HFF-Myc (cell line): ENCODE results near the gene ARHGAP6.
"Not testable (repeated sequence)": the region's sequence is repeated elsewhere in the genome, so short reads cannot be mapped to it uniquely, and the experiment has no call there.

ENCODE experiments used
- DNase-seq: peaks from one replicate; pipeline ENCODE4 v3.0.0-alpha.2; 2011; ENCODE audit warnings: low read depth; ENCODE audit errors: extremely low read depth
- H3K4me3 ChIP-seq: replicated peaks from 2 replicates; pipeline ENCODE4 v1.5.1; 2011; ENCODE audit warnings: low read depth, mild to moderate bottlenecking, control low read depth, low read length
- TF ChIP-seq, protein P1 (sequence below): IDR thresholded peaks from 2 replicates; pipeline ENCODE4 v1.5.1; 2012; ENCODE audit warnings: mild to moderate bottlenecking, low read depth, low read length, control low read depth; ENCODE audit errors: missing control alignments

Gene ARHGAP6

DNA sequence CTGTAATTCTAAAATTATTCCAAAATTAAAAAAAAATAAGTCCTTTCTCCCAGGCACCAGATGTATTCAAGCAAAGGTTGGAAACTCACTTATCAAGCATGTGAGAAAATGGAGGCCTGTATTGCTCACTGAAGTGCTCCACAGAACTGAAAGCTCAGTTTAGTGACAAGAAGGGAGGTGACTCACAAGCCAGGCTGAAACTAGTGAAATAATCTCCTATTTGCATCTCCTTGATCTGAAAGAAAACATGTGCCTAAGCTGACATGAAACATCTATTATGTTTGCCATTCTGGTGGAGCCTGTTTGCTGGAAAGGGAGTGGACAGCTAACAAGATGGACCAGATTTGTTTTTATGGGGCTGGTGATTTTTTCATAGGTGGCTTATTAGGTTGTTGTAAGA, 426.5 kb downstream of the ARHGAP6 start:
- H3K4me3 ChIP-seq: no peak overlapping the region
- no peak for DNase-seq
- TF ChIP-seq, protein P1, sequence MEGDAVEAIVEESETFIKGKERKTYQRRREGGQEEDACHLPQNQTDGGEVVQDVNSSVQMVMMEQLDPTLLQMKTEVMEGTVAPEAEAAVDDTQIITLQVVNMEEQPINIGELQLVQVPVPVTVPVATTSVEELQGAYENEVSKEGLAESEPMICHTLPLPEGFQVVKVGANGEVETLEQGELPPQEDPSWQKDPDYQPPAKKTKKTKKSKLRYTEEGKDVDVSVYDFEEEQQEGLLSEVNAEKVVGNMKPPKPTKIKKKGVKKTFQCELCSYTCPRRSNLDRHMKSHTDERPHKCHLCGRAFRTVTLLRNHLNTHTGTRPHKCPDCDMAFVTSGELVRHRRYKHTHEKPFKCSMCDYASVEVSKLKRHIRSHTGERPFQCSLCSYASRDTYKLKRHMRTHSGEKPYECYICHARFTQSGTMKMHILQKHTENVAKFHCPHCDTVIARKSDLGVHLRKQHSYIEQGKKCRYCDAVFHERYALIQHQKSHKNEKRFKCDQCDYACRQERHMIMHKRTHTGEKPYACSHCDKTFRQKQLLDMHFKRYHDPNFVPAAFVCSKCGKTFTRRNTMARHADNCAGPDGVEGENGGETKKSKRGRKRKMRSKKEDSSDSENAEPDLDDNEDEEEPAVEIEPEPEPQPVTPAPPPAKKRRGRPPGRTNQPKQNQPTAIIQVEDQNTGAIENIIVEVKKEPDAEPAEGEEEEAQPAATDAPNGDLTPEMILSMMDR: no peak

DNA sequence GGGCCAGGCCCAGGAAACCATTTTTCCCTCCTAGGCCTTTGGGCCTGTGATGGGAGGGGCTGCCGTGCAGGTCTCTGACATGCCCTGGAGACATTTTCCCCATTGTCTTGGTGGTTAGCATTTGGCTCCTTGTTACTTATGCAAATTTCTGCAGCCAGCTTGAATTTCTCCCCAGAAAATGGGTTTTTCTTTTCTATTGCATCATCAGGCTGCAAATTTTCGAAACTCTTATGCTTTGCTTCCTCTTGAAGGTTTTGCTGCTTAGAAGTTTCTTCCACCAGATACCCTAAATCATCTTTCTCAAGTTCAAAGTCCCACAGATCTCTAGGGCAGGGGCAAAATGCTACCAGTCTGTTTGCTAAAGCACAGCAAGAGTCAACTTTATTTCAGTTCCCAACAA, 430.3 kb downstream of the ARHGAP6 start:
- DNase-seq, H3K4me3 ChIP-seq: not testable (repeated sequence)

DNA sequence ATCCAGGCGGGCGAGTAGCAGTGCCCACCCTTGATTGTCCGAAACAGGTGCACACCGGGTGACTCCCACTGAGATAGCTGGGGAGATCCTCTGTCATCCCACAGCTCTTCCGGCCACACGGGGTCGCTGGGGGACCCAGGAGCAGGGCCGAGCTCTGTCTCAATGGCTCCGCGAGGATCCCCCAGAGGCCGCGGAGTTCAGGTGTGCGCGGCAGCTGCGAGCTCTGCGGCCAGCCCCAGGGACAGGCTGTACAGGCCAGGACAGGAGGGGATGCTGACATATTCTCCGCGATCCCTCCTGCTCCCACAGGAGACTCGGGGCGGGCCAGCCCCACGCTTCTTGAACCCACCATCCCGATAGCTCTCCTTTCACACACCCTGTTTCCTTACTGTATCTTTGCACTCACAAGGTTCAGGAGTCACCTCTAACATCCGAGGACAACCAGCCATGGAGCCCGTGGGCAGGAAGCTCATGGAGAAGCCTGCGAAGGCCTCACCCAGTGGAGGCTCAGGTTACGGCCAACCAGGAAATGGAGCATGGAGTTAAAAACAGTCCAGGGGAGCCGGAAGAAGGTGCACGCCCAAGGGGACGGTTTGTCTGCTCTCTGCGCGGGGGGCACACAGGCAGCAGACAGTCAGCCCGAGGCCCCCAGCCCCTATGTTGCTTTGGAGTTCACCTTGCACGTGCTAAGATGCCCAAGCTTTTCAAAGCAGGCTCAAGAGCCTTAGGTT, 450.4 kb downstream of the ARHGAP6 start:
- DNase-seq: no peak
- TF ChIP-seq, protein P1: no peak
- H3K4me3 ChIP-seq: no peak overlapping the region

DNA sequence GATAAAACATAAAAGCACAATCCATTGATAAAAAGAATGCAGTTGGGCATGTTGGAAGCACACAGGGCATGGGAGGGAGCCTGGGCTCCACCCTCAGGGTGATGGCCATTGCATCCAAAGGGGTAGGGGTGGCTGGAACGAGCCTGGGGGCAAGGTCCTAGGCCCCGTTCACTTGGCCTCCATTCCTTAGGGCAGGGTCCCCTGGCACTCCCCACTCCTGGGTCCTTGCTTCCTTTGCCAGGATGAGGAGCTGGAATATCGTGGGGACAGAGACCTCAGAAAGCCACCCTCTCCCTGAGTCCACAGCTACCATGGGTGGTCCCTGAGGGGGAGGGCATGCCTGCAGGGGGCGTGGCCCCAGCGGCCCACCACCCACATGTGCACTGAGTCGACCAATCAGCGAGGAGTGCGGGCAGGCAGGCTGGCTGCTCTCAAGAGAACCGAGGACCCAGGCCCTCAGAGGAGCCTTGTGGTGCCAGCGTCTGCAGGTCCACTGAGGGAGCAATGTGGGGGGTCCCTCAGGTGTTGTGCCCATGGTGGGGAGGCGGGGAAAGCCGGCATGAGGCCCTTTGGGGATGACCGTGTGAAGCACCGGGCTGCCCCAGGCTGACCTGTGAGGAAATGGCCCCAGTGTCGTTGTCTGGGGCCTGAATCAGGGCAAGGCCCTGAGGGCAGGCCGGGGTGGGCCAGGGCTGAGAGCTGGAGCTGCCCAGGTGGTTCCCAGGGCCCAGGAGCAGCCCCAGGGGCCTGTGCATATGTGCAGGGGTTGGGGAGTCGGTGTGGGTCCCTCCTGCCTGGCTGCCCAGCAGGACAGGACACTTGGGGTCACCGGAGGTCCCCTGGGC, 451.2 kb downstream of the ARHGAP6 start:
- H3K4me3 ChIP-seq: no peak overlapping the region
- no peak for DNase-seq
- TF ChIP-seq, protein P1: no peak

DNA sequence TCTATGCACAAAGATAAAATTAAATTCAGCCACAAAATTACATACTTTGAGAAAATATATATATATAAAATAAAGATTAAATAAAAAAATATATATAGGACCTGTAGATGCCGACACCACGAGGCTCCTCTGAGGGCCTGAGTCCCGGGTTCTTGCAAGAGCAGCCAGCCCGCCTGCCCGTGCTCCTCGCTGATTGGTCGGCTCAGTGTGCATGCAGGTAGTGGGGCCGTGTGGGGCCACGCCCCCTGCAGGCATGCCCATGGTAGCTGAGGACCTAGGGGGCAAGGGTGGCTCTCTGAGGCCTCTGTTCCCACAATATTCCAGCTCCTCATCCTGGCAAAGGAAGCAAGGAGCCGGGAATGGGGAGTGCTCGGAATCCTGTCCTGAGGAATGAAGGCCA, 453.0 kb downstream of the ARHGAP6 start:
- no peak for DNase-seq
- no peak overlapping the region for H3K4me3 ChIP-seq
- TF ChIP-seq, protein P1: no peak

DNA sequence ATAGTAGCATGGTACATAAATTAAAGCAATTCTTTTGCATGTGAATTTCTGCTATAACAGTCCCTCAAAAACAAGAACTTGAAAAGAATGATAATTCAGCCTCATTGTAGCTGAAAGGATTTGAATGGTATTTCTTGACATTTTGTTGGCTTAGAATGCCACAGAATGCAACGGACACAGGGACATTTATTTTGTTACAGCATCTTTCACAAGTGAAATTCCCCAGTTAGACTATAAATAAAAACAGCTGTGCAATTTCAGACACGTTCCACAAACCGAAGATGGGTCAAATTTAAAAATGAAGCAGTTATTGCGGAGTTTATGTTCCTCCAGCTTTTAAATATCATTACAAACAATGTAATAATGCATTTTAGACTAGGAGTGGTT, 455.3 kb downstream of the ARHGAP6 start:
- TF ChIP-seq, protein P1: no peak
- DNase-seq: no peak
- H3K4me3 ChIP-seq: no peak overlapping the region

DNA sequence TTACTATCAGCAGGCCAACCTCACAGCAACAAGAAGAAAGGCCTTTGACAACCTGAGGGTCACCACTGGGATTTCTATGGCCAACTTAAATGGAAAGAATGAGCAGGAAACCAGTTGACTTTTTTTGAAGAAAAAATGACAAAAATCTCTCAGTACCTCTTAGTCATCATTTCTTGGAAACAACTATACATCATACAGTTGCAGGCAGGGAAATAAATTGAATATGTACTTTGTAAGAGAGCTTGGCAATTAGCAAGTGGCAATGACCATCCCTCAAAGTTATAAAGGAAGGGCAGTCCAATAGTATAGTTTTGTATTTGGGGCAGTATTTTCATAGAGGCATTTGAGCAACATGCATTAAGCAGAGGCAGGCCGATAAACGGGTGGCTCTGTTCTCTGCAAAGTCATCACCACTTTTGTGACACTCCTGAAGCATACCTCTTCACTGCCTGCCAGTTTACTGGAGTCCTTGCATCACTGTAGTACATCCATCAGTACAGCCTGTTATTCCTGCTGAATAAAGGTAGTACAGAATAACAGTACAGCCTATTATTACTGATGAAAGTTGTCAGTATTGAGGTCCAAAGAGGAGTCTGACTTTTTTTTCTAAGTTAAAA, 455.8 kb downstream of the ARHGAP6 start:
- TF ChIP-seq, protein P1: no peak
- no peak overlapping the region for H3K4me3 ChIP-seq
- no peak for DNase-seq
